Stimulated activated CD4-positive, alpha-beta T cell treated with anti-CD3 and anti-CD28 coated beads, Interleukin-1b, Interleukin-23, amount 100 ng/mL, for 1 hour (primary cell): ENCODE measurements around the gene SMYD2.

Experiments used
- DNase-seq, 2 donors: peaks; one replicate each; pipeline ENCODE4 v3.0.0-alpha.2; 2020; ENCODE audit warnings: low read depth in 2 of 2

SMYD2 gene

GRCh38 chr1:214301526-214301925 lies 20.6 kb downstream of the SMYD2 start:
- no peak for DNase-seq

GRCh38 chr1:214303141-214303930 lies 22.4 kb downstream of the SMYD2 start:
- no peak for DNase-seq

GRCh38 chr1:214305164-214305751 lies 24.3 kb downstream of the SMYD2 start:
- no peak for DNase-seq

GRCh38 chr1:214306269-214306668 lies 25.3 kb downstream of the SMYD2 start:
- no peak for DNase-seq

GRCh38 chr1:214310010-214310409 lies 29.1 kb downstream of the SMYD2 start:
- DNase-seq: no peak

GRCh38 chr1:214310777-214311690 lies 30.1 kb downstream of the SMYD2 start:
- no peak for DNase-seq

GRCh38 chr1:214312530-214313051 lies 31.6 kb downstream of the SMYD2 start:
- DNase-seq: no peak

GRCh38 chr1:214314178-214314843 lies 33.4 kb downstream of the SMYD2 start:
- no peak for DNase-seq

GRCh38 chr1:214316593-214316992 lies 35.6 kb downstream of the SMYD2 start:
- DNase-seq: no peak

GRCh38 chr1:214317300-214317699 lies 36.3 kb downstream of the SMYD2 start:
- DNase-seq: no peak

- DNase-seq: no peak
These were observed 36.8 kb downstream of the SMYD2 start for GRCh38 chr1:214317734-214318133.

GRCh38 chr1:214318356-214318755 lies 37.4 kb downstream of the SMYD2 start:
- DNase-seq: no peak

GRCh38 chr1:214318956-214319736 lies 38.2 kb downstream of the SMYD2 start:
- DNase-seq: no peak

- no peak for DNase-seq
These were observed 39.0 kb downstream of the SMYD2 start for GRCh38 chr1:214319938-214320337.

GRCh38 chr1:214321705-214322453 lies 40.9 kb downstream of the SMYD2 start:
- DNase-seq: no peak

GRCh38 chr1:214324896-214325800 lies 44.2 kb downstream of the SMYD2 start:
- DNase-seq: no peak

GRCh38 chr1:214326406-214326805 lies 45.4 kb downstream of the SMYD2 start:
- DNase-seq: no peak

GRCh38 chr1:214327514-214327913 lies 46.6 kb downstream of the SMYD2 start:
- DNase-seq: no peak
